Vagina (tissue), 2 donors: ENCODE results near the gene ZBTB45.

Experiments
- CTCF ChIP-seq, 3 experiments: fragments of 450-650 bp in 2 of 3; fragments of 200-600 bp in 1 of 3; sonication (generic) in 1 of 3; IDR thresholded peaks; one replicate each; pipeline ENCODE4 v1.5.1; 2017 to 2019; ENCODE audit warnings: antibody characterized with exemption in 3 of 3, mild to moderate bottlenecking in 2 of 3, moderate library complexity in 2 of 3
- POLR2A ChIP-seq, 2 donors: fragments of 450-650 bp; IDR thresholded peaks; one replicate each; pipeline ENCODE4 v1.6.1; 2017; ENCODE audit warnings: antibody characterized with exemption in 2 of 2, mild to moderate bottlenecking in 2 of 2, moderate library complexity in 2 of 2
- POLR2AphosphoS5 ChIP-seq, 2 donors: sonication (generic); formaldehyde crosslinking; IDR thresholded peaks; one replicate each; pipeline ENCODE4 v1.9.0; 2017; ENCODE audit warnings: antibody characterized with exemption in 2 of 2, mild to moderate bottlenecking in 2 of 2, low read depth in 1 of 2; ENCODE audit not compliant: insufficient read depth in 1 of 2

- TF ChIP-seq CTCF (IDR thresholded peaks at IDR 0.05) (no peak), POLR2A (IDR thresholded peaks at IDR 0.05) (no peak), POLR2AphosphoS5 (IDR thresholded peaks at IDR 0.05; ENCODE audit: insufficient read depth in 1 of 2, low read depth in 1 of 2) (no peak)
Observed at GRCh38 chr19:58551123-58551497, 31.5 kb upstream of the ZBTB45 start.
